Brain microvascular endothelial cell (primary cell): ENCODE measurements around the gene ZNF394.

Experiments
- DNase-seq: peaks from one replicate; pipeline ENCODE4 v3.0.0-alpha.2; 2020
- H3K27ac ChIP-seq: fragments of 250-450 bp; sonication (Bioruptor Pico); 2 replicates; pipeline ENCODE4 v1.5.1; 2020; ENCODE audit warnings: mild to moderate bottlenecking, moderate library complexity
- H3K27me3 ChIP-seq: fragments of 250-450 bp; sonication (Bioruptor Pico); replicated peaks from 2 replicates; pipeline ENCODE4 v1.5.1; 2020; ENCODE audit warnings: mild to moderate bottlenecking
- H3K36me3 ChIP-seq: fragments of 250-450 bp; sonication (Bioruptor Pico); replicated peaks from 2 replicates; pipeline ENCODE4 v1.5.1; 2020; ENCODE audit warnings: mild to moderate bottlenecking
- H3K4me3 ChIP-seq: 2 replicates; pipeline ENCODE4 v1.5.1; 2011; ENCODE audit warnings: low read depth, mild to moderate bottlenecking, control low read depth, low read length, moderate library complexity
- in situ Hi-C: cut with HindIII; loops from 2 replicates; pipeline ENCODE4 v1.10.0; 2017; ENCODE audit warnings: low sequenced_read_pairs, low pct_ligation_motif_present
- TF ChIP-seq, protein P1 (sequence below): IDR thresholded peaks from 2 replicates; pipeline ENCODE4 v1.5.1; 2011; ENCODE audit warnings: low read depth, mild to moderate bottlenecking, moderate library complexity, low read length, control low read depth, inconsistent platforms; ENCODE audit errors: missing control alignments

The ZNF394 gene

DNA sequence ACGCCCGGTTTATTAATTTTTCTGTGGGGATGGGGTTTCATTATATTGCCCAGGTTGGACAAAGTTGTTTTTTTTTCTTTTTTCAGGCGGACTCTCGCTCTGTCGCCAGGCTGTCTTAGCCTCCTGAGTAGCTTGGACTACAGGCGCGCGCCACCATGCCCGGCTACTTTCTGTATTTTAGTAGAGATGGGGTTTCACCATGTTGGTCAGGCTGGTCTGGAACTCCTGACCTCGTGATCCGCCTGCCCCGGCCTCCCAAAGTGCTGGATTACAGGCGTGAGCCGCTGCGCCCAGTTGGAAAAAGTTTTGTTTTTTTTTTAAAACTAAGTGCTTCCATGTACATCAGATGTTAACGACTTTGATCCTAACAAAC, 542 bp upstream of the ZNF394 start:
- in situ Hi-C loops: no loop called here
- peaks cover 9% of the 10 kb centered on the region for H3K36me3 ChIP-seq
- H3K4me3 ChIP-seq: peak overlapping the region; percentile 78

GRCh38 chr7:99499371-99499720, 735 bp downstream of the ZNF394 start:
- H3K27ac ChIP-seq: peak overlapping the region; percentile 89
- H3K27me3 ChIP-seq: no peaks in the 10 kb centered on the region
- in situ Hi-C loops: no loop called here
- DNase-seq: no peak
- H3K36me3 ChIP-seq: peaks cover 21% of the 10 kb centered on the region
- peak overlapping the region; percentile 78 for H3K4me3 ChIP-seq
- TF ChIP-seq, protein P1, sequence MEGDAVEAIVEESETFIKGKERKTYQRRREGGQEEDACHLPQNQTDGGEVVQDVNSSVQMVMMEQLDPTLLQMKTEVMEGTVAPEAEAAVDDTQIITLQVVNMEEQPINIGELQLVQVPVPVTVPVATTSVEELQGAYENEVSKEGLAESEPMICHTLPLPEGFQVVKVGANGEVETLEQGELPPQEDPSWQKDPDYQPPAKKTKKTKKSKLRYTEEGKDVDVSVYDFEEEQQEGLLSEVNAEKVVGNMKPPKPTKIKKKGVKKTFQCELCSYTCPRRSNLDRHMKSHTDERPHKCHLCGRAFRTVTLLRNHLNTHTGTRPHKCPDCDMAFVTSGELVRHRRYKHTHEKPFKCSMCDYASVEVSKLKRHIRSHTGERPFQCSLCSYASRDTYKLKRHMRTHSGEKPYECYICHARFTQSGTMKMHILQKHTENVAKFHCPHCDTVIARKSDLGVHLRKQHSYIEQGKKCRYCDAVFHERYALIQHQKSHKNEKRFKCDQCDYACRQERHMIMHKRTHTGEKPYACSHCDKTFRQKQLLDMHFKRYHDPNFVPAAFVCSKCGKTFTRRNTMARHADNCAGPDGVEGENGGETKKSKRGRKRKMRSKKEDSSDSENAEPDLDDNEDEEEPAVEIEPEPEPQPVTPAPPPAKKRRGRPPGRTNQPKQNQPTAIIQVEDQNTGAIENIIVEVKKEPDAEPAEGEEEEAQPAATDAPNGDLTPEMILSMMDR: no peak

More for the DNA sequence above, 542 bp upstream of the ZNF394 start:
- Histone ChIP-seq H3K27ac (peak overlapping the region; percentile 89), H3K27me3 (no peaks in the 10 kb centered on the region)
- TF ChIP-seq, protein P1: no peak
- no peak for DNase-seq

DNA sequence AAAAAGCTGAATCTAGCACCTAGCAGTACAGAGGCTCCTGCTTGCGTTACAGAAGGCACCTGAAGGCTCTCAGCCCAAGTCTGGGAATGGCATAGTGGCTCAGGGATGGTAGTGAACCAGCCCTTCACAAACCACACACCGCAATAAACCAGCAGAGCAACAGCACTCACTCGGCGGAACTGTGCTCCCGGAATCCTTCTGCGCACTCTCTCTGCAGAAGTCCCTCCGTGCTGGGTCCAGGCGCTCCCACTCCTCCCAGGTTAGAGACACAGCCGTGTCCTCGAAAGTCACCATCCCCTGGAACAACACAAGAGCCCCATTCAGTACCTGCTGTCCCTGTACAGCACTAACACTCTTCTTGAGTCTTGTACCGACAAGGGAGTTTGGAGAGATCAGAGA, 1.5 kb downstream of the ZNF394 start:
- no peak for DNase-seq
- no peak overlapping the region for H3K27ac ChIP-seq
- TF ChIP-seq, protein P1: no peak
- in situ Hi-C loops: no loop called here
- H3K27me3 ChIP-seq: no peaks in the 10 kb centered on the region
- H3K4me3 ChIP-seq: peak overlapping the region; percentile 78
- H3K36me3 ChIP-seq: peaks cover 29% of the 10 kb centered on the region

GRCh38 chr7:99497766-99498545, 2.1 kb downstream of the ZNF394 start:
- no peaks in the 10 kb centered on the region for H3K27me3 ChIP-seq
- TF ChIP-seq, protein P1: no peak
- H3K4me3 ChIP-seq: peak overlapping the region; percentile 78
- no peak overlapping the region for H3K27ac ChIP-seq
- in situ Hi-C loops: no loop called here
- H3K36me3 ChIP-seq: peaks cover 35% of the 10 kb centered on the region
- DNase-seq: no peak

DNA sequence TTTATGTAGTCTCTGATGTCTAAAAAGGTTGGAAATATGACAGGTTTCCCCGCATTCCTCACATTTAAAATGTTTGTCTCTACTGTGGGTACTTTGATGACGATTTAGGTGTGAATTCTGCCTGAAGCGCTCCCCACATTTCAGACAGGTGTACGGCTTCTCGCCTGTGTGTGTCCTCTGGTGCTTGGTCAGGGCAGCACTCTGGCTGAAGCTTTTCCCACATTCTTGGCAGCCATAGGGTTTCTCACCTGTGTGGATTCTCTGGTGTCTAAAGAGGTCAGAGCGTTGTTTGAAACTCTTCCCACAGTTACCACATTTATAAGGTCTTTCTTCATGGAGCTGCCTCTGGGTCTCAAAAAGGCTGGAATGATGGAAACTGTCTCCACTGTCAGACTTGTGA, 6.3 kb downstream of the ZNF394 start:
- in situ Hi-C loops: no loop called here

More for the DNA sequence above, 6.3 kb downstream of the ZNF394 start:
- Histone ChIP-seq H3K27ac (no peak overlapping the region), H3K4me3 (no peak overlapping the region), H3K36me3 (peaks cover 45% of the 10 kb centered on the region), H3K27me3 (no peaks in the 10 kb centered on the region)
- no peak for DNase-seq
- TF ChIP-seq, protein P1: no peak
